ENCODE results near the gene RTP5. TPM values are rescaled to one million over a fixed set of nuclear protein-coding genes. Genes with fewer than 3 reads are reported as not detected.
A peak's percentile ranks its signal among the peaks of the same experiment; 100 is the strongest.
"Not testable (repeated sequence)": the region's sequence is repeated elsewhere in the genome, so short reads cannot be mapped to it uniquely, and the experiment has no call there.

The RTP5 gene
- total RNA-seq, 1 donor from 2014 or later: 0.09 TPM

DNA sequence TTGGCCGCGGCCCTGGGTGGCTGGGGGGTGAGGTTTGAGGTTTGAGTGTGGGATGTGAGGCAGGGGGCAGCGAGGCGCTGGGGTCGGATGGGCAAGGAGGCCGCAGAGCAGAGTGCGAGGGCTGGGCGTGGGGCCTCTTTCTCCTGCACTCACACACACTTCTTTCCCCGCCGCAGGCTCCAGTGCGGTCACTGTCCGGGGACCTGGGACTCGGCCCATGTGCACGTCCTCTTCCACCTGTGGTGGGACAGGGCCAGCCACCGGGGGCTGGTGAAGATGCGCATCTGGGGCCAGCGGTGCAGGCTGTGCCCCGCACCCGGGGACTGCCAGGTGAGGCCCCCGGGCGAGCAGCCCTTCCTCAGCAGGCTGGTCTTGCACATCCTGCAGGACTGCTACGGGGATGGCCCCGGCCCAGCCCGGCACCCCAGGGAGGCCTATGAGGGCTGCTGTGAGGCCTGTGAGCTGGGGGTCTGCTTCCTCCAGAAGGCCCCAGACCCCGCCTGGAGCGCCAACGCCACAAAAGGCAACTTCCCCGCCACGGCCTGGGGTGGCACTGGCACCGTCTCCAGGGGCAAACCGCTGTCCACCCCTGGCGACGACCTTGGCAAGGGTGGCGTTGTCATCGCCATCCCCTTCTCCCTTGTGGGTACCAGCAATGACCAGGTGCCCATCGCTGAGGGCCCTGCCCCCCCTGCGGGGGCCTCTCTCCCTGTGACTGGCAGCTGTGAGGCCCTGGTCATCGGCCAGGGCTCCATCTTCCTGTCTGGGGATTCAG is 2.2 kb downstream of the RTP5 start:
- Mint-ChIP-seq H3K36me3 (ENCODE audit: low read depth) (no peaks in the 10 kb centered on the region), H3K4me3 (ENCODE audit: low read depth) (no peak overlapping the region), H3K27ac (no peak overlapping the region), H3K27me3 (ENCODE audit: low read depth) (peaks cover 3% of the 10 kb centered on the region), H3K4me1 (ENCODE audit: low read depth) (peaks cover 18% of the 10 kb centered on the region), H3K9me3 (no peaks in the 10 kb centered on the region)
- intact Hi-C loops (cut with micrococcal nuclease): no loop called here
- no peak for DNase-seq (ENCODE audit: low spot score)

DNA sequence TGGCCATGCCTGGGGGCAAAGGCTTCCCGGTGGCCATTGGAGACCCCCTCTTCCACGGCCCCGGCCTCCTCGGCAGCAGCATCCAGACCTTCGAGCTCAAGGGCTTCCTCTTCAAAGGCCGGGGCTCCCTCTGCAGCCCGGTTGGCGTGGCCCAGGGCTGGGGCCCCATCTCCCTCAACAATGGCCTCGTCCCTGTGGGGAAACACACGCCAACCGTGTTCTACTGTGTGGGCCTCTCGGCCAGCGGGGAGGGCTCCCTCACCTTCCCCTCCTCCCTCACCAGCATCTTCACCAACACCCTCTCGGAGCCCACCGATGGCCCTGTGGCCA is 2.7 kb downstream of the RTP5 start:
- Mint-ChIP-seq H3K36me3 (ENCODE audit: low read depth) (no peaks in the 10 kb centered on the region), H3K4me1 (ENCODE audit: low read depth) (peaks cover 18% of the 10 kb centered on the region), H3K9me3 (no peaks in the 10 kb centered on the region), H3K27ac (no peak overlapping the region), H3K27me3 (ENCODE audit: low read depth) (peaks cover 3% of the 10 kb centered on the region), H3K4me3 (ENCODE audit: low read depth) (no peak overlapping the region)
- intact Hi-C loops (cut with micrococcal nuclease): no loop called here
- DNase-seq (ENCODE audit: low spot score): no peak

DNA sequence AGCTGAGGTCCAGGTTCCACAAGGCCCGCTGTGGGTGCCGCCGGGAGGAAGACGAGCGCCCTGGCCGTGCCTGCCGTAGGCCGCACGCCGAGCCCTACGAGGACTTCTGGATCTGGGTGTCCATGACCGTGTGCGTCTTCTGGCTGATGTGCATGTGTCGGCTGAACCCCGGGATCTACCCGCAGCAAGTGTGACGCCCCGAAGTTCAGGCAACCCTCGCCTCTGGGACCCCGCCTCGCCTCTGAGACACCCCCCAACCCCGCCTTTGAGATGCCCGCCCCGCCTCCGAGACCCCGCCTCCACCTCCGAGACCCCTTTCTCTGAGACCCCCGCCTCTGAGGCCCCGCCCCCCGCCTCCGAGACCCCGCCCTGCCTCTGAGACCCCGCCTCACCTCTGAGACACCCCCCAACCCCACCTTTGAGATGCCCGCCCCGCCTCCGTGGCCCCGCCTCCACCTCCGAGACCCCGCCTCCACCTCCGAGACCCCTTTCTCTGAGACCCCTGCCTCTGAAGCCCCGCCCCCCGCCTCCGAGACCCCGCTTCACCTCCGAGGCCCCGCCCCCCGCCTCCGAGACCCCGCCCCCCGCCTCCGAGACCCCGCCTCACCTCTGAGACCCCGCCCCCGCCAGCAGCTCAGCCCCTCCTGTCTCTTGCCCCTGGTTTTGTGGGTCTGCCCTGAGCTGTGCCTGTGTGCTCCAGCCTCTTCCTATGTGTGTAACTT is 3.7 kb downstream of the RTP5 start:
- intact Hi-C loops (cut with micrococcal nuclease): no loop called here
- no peaks in the 10 kb centered on the region for H3K9me3 Mint-ChIP-seq
- peaks cover 10% of the 10 kb centered on the region for H3K4me1 Mint-ChIP-seq (ENCODE audit: low read depth)
- no peaks in the 10 kb centered on the region for H3K36me3 Mint-ChIP-seq (ENCODE audit: low read depth)
- DNase-seq (ENCODE audit: low spot score): no peak
- H3K27me3 Mint-ChIP-seq (ENCODE audit: low read depth): peaks cover 2% of the 10 kb centered on the region
- H3K27ac Mint-ChIP-seq: no peak overlapping the region
- no peak overlapping the region for H3K4me3 Mint-ChIP-seq (ENCODE audit: low read depth)

DNA sequence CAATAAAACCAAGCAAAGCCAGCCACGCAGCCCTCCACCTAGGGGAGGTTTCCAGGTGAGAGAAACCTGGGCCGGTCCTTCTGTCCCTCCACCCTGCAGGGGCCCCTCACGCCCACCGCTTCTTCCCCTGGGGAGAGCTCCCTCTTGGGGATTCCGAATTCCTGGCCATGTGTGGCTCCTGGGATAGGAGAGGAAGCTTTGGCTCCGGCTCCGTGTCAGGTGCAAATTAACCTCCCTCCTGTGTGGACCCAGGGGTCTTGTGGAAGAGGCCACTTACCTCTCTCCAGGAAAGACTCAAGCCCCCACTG is 4.2 kb downstream of the RTP5 start:
- Mint-ChIP-seq H3K27ac (no peak overlapping the region), H3K36me3 (ENCODE audit: low read depth) (no peaks in the 10 kb centered on the region), H3K9me3 (no peaks in the 10 kb centered on the region), H3K4me3 (ENCODE audit: low read depth) (no peak overlapping the region), H3K27me3 (ENCODE audit: low read depth) (no peaks in the 10 kb centered on the region), H3K4me1 (ENCODE audit: low read depth) (peaks cover 5% of the 10 kb centered on the region)
- DNase-seq (ENCODE audit: low spot score): no peak
- intact Hi-C loops (cut with micrococcal nuclease): no loop called here

DNA sequence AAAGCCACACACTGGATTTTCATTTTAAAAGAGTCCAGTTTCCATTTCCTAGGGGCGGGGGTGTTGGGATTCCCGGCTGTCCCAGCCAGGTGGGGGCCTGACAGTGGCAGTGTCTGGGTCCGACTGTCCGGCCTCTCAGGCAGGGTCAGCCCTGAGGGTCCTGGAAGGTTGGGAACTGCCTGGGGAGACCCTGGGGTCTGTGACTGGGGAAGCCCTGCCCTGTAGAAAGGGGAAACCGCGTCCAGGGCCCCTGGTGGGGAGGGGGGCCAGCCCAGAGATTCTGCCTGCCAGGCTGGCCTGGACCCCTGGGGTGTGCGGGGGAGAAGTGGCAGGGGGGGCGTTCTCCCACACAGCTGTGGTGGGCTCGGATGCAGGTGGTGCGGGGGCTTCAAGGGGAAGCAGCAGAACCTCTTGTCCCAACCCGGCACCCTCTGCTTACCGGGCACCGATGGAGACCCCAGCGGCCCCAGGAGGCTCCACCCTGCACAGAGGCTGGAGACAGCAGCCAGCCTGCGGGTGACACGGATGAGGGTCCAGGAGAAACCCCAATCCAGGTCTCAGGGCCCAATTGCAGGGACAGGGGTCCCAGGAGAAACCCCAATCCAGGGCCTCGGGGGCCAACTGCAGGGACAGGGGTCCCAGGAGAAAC is 4.9 kb downstream of the RTP5 start:
- Mint-ChIP-seq H3K9me3 (no peaks in the 10 kb centered on the region), H3K36me3 (ENCODE audit: low read depth) (no peaks in the 10 kb centered on the region)
- intact Hi-C loops (cut with micrococcal nuclease): no loop called here

DNA sequence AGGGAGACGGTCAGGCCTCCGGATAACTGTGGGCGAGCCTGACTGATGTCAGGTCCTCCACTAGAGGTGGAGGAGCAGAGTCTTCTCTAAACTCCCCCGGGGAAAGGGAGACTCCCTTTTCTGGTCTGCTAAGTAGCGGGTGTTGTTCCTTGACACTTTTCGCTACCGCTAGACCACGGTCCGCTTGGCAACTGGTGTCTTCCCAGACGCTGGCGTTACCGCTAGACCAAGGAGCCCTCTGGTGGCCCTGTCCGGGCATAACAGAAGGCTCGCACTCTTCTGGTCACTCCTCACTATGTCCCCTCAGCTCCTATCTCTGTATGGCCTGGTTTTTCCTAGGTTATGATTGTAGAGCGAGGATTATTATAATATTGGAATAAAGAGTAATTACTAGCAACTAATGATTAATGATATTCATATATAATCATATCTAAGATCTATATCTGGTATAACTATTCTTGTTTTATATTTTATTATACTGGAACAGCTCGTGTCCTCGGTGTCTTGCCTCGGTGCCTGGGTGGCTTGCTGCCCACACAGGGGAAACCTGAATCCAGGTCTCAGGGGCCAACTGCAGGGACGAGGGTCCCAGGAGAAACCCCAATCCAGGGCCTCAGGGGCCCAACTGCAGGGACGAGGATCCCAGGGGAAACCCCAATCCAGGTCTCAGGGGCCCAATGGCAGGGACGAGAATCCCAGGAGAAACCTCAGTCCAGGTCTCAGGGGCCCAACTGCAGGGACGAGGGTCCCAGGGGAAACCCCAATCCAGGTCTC is 6.4 kb downstream of the RTP5 start:
- not testable (repeated sequence) for H3K27ac Mint-ChIP-seq

More for the DNA sequence above, 4.9 kb downstream of the RTP5 start:
- H3K27ac Mint-ChIP-seq: no peak overlapping the region
- H3K27me3 Mint-ChIP-seq (ENCODE audit: low read depth): no peaks in the 10 kb centered on the region
- DNase-seq (ENCODE audit: low spot score): no peak
- no peaks in the 10 kb centered on the region for H3K4me1 Mint-ChIP-seq (ENCODE audit: low read depth)
- H3K4me3 Mint-ChIP-seq (ENCODE audit: low read depth): no peak overlapping the region

DNA sequence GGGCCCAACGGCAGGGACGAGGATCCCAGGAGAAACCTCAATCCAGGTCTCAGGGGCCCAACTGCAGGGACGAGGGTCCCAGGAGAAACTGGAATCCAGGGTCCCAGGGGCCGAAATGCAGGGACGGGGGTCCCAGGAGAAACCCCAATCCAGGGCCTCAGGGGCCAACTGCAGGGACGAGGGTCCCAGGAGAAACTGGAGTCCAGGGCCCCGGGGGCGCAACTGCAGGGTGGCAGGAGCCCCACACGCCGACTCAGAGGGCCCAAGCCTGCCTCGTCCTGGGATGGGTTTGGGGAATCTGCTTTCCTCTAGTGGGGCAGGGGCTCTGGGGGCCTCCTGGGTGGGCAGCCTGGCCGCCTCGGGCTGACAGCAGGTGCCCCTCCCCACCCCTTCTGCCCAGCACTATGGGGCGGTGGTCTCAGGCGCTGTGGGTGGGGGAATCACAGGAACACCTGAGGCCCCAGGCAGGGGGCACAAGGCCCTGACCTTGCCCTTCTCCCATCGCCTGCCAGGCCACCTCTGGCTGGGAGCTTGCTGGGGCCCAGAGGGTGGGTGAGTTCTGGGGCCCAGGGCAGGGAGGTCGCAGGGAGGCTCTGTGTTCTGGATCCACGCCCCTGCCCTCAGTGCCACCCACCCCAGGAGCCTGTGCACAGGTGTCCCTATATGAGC is 7.1 kb downstream of the RTP5 start:
- no peak overlapping the region for H3K27ac Mint-ChIP-seq
- intact Hi-C loops (cut with micrococcal nuclease): no loop called here
- no peak overlapping the region for H3K4me3 Mint-ChIP-seq (ENCODE audit: low read depth)
- no peak for DNase-seq (ENCODE audit: low spot score)
- H3K36me3 Mint-ChIP-seq (ENCODE audit: low read depth): no peaks in the 10 kb centered on the region
- peaks cover 7% of the 10 kb centered on the region for H3K4me1 Mint-ChIP-seq (ENCODE audit: low read depth)
- no peaks in the 10 kb centered on the region for H3K27me3 Mint-ChIP-seq (ENCODE audit: low read depth)
- H3K9me3 Mint-ChIP-seq: no peaks in the 10 kb centered on the region

More for the DNA sequence above, 6.4 kb downstream of the RTP5 start:
- DNase-seq (ENCODE audit: low spot score); H3K9me3 Mint-ChIP-seq; H3K27me3 Mint-ChIP-seq (ENCODE audit: low read depth); H3K36me3 Mint-ChIP-seq (ENCODE audit: low read depth); H3K4me3 Mint-ChIP-seq (ENCODE audit: low read depth); intact Hi-C loops (cut with micrococcal nuclease); H3K4me1 Mint-ChIP-seq (ENCODE audit: low read depth): not testable (repeated sequence)

DNA sequence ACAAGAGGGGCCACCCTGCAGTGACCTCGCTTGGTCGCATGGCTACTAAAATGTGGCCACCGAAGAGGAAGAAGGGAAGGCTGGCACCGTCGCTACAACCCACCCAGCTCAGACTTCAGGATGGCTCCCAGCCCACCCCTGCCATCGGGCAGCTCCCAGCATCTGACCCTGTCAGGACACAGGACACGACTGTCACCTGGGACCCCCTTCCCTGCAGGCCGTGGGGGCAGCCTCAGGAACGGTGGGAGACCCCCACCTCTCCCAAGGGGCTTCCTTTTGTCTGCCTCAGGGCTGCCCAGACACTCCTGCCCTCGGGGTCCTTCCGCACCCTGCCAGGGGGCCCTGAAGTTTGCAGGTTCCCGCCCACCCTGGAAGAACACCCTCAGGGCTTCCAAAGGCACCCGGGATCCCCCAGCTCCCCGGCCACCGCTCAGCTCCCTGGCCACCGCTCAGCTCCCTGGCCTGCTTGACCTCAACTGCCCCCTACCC is 7.7 kb downstream of the RTP5 start:
- no peak overlapping the region for H3K27ac Mint-ChIP-seq
- no peak for DNase-seq (ENCODE audit: low spot score)
- no peak overlapping the region for H3K4me3 Mint-ChIP-seq (ENCODE audit: low read depth)
- intact Hi-C loops (cut with micrococcal nuclease): no loop called here
- peaks cover 9% of the 10 kb centered on the region for H3K4me1 Mint-ChIP-seq (ENCODE audit: low read depth)
- H3K9me3 Mint-ChIP-seq: no peaks in the 10 kb centered on the region
- no peaks in the 10 kb centered on the region for H3K36me3 Mint-ChIP-seq (ENCODE audit: low read depth)
- no peaks in the 10 kb centered on the region for H3K27me3 Mint-ChIP-seq (ENCODE audit: low read depth)

DNA sequence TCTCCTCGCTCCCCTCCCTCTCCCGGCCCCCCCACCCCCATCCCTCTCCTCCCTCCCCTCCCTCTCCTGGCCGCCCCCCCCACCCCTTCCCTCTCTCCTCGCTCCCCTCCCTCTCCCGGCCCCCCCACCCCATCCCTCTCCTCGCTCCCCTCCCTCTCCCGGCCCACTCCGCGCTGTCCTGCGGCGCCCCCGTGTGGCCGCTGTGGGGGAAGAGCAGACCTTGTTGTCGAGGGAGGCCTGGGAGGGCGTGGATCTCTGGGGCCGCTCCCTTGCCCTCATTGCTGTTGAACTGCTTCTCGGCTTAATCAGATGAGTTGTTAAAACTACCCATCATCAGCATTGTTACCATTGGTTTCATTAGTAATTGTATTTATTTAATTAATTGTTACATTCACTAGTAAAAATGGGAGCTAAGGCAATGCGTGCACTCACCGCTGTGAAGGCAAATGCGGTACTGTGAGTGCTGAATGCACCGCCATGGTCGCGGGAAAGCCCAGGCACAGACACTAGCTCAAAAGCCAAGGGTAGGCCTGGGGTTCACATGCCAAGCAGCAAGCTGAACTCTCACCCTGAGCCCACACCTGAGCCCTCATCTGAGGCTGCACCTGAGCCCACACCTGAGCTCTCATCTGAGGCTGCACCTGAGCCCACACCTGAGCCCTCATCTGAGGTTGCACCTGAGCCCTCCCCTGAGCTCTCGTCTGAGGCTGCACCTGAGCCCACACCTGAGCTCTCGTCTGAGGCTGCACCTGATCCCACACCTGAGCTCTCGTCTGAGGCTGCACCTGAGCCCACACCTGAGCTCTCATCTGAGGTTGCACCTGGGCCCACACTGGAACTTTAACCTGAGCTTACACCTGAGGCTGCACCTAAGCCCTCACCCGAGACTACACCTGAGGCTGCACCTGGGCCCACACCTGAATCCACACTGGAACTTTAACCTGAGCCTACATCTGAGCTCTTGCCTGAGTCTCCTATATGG is 8.8 kb downstream of the RTP5 start:
- H3K9me3 Mint-ChIP-seq: no peaks in the 10 kb centered on the region
- H3K27me3 Mint-ChIP-seq (ENCODE audit: low read depth): no peaks in the 10 kb centered on the region
- H3K4me1 Mint-ChIP-seq (ENCODE audit: low read depth): peaks cover 18% of the 10 kb centered on the region
- peak; percentile 70 for DNase-seq (ENCODE audit: low spot score)
- H3K36me3 Mint-ChIP-seq (ENCODE audit: low read depth): no peaks in the 10 kb centered on the region
- H3K27ac Mint-ChIP-seq: no peak overlapping the region
- H3K4me3 Mint-ChIP-seq (ENCODE audit: low read depth): no peak overlapping the region
- intact Hi-C loops (cut with micrococcal nuclease): no loop called here

DNA sequence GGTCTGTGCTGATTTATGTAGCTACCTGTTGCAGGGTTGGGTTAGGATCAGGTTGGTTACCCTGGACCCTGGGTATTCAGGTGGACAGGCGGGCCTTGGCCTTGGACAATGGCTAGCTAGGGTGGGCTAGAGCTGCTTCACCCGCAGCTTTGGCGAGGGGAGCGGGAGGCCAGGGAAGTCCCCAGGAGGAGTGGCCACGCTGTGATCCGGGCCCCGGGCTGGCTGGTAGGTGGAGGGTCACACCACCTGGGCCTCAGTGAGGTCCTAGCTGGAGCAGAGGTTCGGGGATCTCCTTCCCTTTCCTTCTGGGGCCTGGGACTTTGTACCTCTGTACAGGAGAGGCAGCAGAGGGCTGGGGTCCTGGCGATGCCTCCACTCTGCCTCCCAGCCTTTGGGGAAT is 9.8 kb downstream of the RTP5 start:
- Mint-ChIP-seq H3K27me3 (ENCODE audit: low read depth) (no peaks in the 10 kb centered on the region), H3K9me3 (no peaks in the 10 kb centered on the region), H3K27ac (no peak overlapping the region), H3K4me3 (ENCODE audit: low read depth) (no peak overlapping the region), H3K36me3 (ENCODE audit: low read depth) (peaks cover 2% of the 10 kb centered on the region), H3K4me1 (ENCODE audit: low read depth) (peaks cover 18% of the 10 kb centered on the region)
- DNase-seq (ENCODE audit: low spot score): no peak
- intact Hi-C loops (cut with micrococcal nuclease): no loop called here

DNA sequence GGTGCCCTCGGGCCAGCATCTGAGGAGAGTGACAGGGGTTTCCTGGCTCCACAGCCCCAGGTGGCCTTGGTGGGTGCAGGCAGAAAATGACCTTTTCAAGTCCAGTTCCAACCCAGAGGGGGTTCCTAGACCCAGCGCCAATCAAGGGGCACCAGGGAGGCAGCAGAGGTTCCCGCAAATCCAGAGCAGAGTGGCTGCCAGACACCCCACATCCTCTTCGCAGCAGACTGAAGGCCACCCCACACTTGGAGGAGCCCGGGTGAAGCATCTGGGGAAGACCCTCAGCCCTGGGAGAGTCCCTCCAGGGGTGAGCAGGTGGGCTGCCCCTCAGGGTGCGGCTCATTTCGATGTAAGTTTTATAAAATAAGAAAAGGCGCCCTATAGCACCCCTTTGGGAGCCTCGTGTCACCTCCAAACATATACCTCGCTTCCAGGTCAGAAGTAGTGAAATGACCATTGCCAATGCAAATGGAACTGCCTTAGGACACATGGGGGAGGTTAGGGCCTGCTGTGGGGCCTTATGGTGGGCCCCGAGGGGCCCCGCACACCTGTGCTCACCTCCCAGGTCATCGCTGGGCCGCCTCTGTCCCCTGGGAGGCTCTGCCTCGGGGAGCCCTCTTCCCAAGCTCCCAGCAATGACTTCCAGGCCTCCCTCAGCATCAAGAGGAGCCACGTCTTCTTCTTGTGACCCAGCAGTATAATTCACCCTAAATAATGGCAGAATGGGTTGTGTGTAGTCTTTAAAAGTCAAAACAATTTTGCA is 11.0 kb downstream of the RTP5 start:
- DNase-seq (ENCODE audit: low spot score): no peak
- H3K27ac Mint-ChIP-seq: peak overlapping the region; percentile 90
- no peaks in the 10 kb centered on the region for H3K9me3 Mint-ChIP-seq
- no peaks in the 10 kb centered on the region for H3K27me3 Mint-ChIP-seq (ENCODE audit: low read depth)
- H3K4me3 Mint-ChIP-seq (ENCODE audit: low read depth): peak overlapping the region; percentile 89
- H3K36me3 Mint-ChIP-seq (ENCODE audit: low read depth): peaks cover 4% of the 10 kb centered on the region
- intact Hi-C loops (cut with micrococcal nuclease): loop anchor here (1.0 kb wide), 3 partner anchors 146 to 194 kb away; partner anchors contain the start of genes D2HGDH, DTYMK and ING5
- H3K4me1 Mint-ChIP-seq (ENCODE audit: low read depth): peaks cover 18% of the 10 kb centered on the region

All from activated T-helper 2 cell treated with anti-CD3 and anti-CD28 coated beads, Interferon-gamma antibody, Interleukin-2, Interleukin-4, amounts not matched to agents 10 μg/mL and 5 μg/mL and 100 μg/mL, durations not matched to agents 14 hours and 24 hours and 36 hours (primary cell).